ENCODE measurements around the gene ALG1L2.
"Not testable (repeated sequence)": the region's sequence is repeated elsewhere in the genome, so short reads cannot be mapped to it uniquely, and the experiment has no call there.

GRCh38 chr3:130108836-130109585 lies 27.4 kb downstream of the ALG1L2 start:
- TF ChIP-seq CTCF (IDR thresholded peaks at IDR 0.05 in 8 of 11, conservative IDR thresholded peaks at IDR 0.05 in 3 of 11); POLR2A (IDR thresholded peaks at IDR 0.05): not testable (repeated sequence)

Measured in spleen (tissue), 7 donors.